Lower leg skin (tissue), 3 donors: ENCODE measurements around the gene WDR74.

Experiments
- CTCF ChIP-seq, 3 donors: fragments of 450-650 bp; IDR thresholded peaks; one replicate each; pipeline ENCODE4 v1.5.1; 2016; ENCODE audit warnings: antibody characterized with exemption in 3 of 3, mild to moderate bottlenecking in 3 of 3, moderate library complexity in 2 of 3
- POLR2A ChIP-seq, 2 donors: fragments of 450-650 bp; IDR thresholded peaks; one replicate each; pipeline ENCODE4 v1.6.1; 2016 to 2017; ENCODE audit warnings: antibody characterized with exemption in 2 of 2, mild to moderate bottlenecking in 1 of 2, moderate library complexity in 1 of 2

DNA sequence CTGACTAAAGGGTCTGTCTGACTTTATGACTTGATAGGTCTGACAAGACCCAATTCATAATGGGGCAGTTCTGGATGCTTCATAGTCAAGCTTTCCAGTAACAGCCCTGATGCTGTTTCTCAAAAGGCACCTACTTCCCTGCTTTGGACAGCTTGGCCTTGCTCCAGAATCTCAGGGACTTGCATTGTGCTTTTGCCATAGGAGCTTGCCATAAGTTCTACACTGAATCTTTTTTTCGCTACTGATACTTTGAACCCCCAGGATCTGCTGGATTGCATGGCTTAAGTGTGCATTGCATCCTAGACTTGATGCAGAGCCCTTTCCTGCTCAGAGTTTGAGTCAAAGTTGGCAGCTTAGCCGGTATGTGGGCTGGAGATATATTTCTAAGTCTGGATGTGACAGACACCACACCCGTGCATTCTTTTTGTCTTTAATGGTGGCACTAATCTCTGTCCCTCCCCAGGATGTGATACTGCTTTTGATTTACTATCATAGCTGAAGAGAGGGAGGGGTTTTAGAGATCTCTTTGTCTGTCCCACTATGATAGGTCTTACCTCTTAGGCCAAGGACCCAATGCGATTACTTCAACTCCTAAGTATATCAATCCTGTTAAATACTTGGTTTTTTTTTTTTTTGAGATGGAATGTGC is 24.4 kb upstream of the WDR74 start:
- TF ChIP-seq CTCF (IDR thresholded peaks at IDR 0.05) (no peak), POLR2A (IDR thresholded peaks at IDR 0.05) (no peak)
